ENCODE data around the gene ZNF124. TPM values are rescaled to one million over a fixed set of nuclear protein-coding genes. Genes with fewer than 3 reads are reported as not detected.
"Not testable (repeated sequence)": the region's sequence is repeated elsewhere in the genome, so short reads cannot be mapped to it uniquely, and the experiment has no call there.

Gene ZNF124
- total RNA-seq, 1 experiment from 2014 or later: 47.5 TPM

DNA sequence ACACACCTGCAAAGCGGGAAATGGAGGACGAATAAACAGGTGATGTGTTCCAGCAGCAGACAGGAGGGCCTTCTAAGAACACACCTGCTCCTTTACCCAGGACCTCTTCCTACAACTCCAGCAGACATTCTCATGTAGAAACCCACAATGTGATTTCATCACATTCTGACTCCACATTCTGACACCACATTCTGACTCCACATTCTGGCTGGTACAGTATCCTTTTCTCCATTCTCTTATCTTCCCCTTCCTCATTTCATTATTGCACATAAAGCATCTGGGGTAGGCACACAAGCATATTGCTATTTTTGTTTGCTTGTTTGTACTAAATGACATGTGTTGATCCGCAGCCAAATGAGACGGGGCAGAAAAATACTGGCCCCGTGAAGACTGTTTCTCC, 3.6 kb upstream of the ZNF124 start:
- Mint-ChIP-seq H3K36me3 (ENCODE audit: insufficient read depth, unreplicated experiment) (no peaks in the 10 kb centered on the region), H3K27me3 (ENCODE audit: insufficient read depth, unreplicated experiment) (no peaks in the 10 kb centered on the region), H3K4me3 (ENCODE audit: unreplicated experiment) (no peak overlapping the region), H3K4me1 (ENCODE audit: low read depth, unreplicated experiment) (peaks cover 1% of the 10 kb centered on the region), H3K9me3 (ENCODE audit: unreplicated experiment) (peaks cover 15% of the 10 kb centered on the region), H3K27ac (ENCODE audit: unreplicated experiment) (no peak overlapping the region)
- TF ChIP-seq, protein P1, sequence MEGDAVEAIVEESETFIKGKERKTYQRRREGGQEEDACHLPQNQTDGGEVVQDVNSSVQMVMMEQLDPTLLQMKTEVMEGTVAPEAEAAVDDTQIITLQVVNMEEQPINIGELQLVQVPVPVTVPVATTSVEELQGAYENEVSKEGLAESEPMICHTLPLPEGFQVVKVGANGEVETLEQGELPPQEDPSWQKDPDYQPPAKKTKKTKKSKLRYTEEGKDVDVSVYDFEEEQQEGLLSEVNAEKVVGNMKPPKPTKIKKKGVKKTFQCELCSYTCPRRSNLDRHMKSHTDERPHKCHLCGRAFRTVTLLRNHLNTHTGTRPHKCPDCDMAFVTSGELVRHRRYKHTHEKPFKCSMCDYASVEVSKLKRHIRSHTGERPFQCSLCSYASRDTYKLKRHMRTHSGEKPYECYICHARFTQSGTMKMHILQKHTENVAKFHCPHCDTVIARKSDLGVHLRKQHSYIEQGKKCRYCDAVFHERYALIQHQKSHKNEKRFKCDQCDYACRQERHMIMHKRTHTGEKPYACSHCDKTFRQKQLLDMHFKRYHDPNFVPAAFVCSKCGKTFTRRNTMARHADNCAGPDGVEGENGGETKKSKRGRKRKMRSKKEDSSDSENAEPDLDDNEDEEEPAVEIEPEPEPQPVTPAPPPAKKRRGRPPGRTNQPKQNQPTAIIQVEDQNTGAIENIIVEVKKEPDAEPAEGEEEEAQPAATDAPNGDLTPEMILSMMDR (IDR thresholded peaks at IDR 0.05; ENCODE audit: insufficient read depth in 1 of 2, low read depth in 1 of 2, low read length in 1 of 2, severe bottlenecking in 1 of 2, unreplicated experiment in 1 of 2): no peak
- Histone ChIP-seq H3K9me3 (no peaks in the 10 kb centered on the region), H3K27me3 (replicated peaks; ENCODE audit: control insufficient read depth, insufficient read depth, low read length) (no peaks in the 10 kb centered on the region), H3K36me3 (ENCODE audit: control insufficient read depth, insufficient read depth, low read length) (no peaks in the 10 kb centered on the region), H3K4me3 (ENCODE audit: low read depth, low read length) (no peak overlapping the region), H3K4me1 (no peaks in the 10 kb centered on the region)
- no TSS peak for BruUV-seq (replicated peaks)
- CTCF ChIA-PET: no interaction called here
- DNase-seq: no peak
- intact Hi-C loops (cut with micrococcal nuclease; ENCODE audit: unreplicated experiment): no loop called here
- POLR2A ChIA-PET: interaction anchor here (0.6 kb wide), 1 partner anchor 16 kb away, joined by 3 read pairs; no protein-coding TSS in a partner anchor

DNA sequence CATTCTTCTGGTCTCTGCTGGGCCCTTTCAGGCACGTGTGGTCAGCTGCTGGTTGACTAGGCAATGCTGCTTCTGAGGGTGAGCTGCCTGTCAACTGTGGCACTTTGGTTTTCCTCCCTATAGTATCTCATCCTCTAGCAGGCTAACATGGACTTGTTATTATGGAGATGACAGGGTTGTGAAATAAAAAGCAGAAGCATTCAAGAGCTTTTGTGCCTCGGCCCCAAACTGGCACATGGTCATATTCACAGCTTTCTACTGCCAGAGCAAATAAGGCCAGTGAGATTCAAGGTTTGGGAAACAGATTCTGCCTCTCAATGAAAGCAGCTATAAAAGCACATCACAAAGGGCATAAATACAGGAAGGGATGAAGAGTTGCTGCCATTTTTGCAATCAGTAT, 1.6 kb upstream of the ZNF124 start:
- CTCF ChIA-PET: no interaction called here
- intact Hi-C loops (cut with micrococcal nuclease; ENCODE audit: unreplicated experiment): no loop called here

DNA sequence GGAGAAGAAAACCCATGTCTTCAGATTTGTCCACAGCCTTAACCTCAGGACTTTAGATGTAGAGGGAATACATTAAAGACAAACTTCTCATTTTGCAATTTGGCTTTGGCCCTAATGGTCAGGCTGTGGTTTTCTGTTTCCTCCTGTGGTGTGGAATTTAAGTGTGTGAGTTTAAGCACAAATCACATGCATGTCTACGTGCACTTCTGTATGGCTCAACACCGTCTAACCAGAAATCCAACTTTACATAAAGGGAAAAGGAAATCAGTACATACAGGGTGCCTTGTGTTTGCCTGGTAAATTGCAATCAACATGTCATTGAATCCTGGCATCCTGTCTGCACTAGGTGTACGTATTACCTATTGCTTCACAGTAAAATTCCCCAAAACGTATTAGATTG, 1.2 kb upstream of the ZNF124 start:
- intact Hi-C loops (cut with micrococcal nuclease; ENCODE audit: unreplicated experiment): no loop called here
- ChIA-PET CTCF (no interaction called here), POLR2A (no interaction called here)
- H3K27me3 ChIP-seq (replicated peaks; ENCODE audit: control insufficient read depth, insufficient read depth, low read length): no peaks in the 10 kb centered on the region
- H3K4me1 Mint-ChIP-seq (ENCODE audit: low read depth, unreplicated experiment): peaks cover 6% of the 10 kb centered on the region
- H3K36me3 Mint-ChIP-seq (ENCODE audit: insufficient read depth, unreplicated experiment): peaks cover 10% of the 10 kb centered on the region
- BruUV-seq (replicated peaks): no TSS peak
- no peaks in the 10 kb centered on the region for H3K27me3 Mint-ChIP-seq (ENCODE audit: insufficient read depth, unreplicated experiment)
- TF ChIP-seq, protein P1 (IDR thresholded peaks at IDR 0.05; ENCODE audit: insufficient read depth in 1 of 2, low read depth in 1 of 2, low read length in 1 of 2, severe bottlenecking in 1 of 2, unreplicated experiment in 1 of 2): no peak
- no peak overlapping the region for H3K4me3 ChIP-seq (ENCODE audit: low read depth, low read length)
- H3K9me3 ChIP-seq: peaks cover 3% of the 10 kb centered on the region; the same call in 1 of the 2 replicates
- H3K4me1 ChIP-seq: no peaks in the 10 kb centered on the region
- peaks cover 2% of the 10 kb centered on the region for H3K36me3 ChIP-seq (ENCODE audit: control insufficient read depth, insufficient read depth, low read length)
- no peak overlapping the region for H3K4me3 Mint-ChIP-seq (ENCODE audit: unreplicated experiment)
- no peaks in the 10 kb centered on the region for H3K9me3 Mint-ChIP-seq (ENCODE audit: unreplicated experiment)
- no peak for DNase-seq
- H3K27ac Mint-ChIP-seq (ENCODE audit: unreplicated experiment): no peak overlapping the region

More for the DNA sequence above, 1.6 kb upstream of the ZNF124 start:
- H3K36me3 ChIP-seq (ENCODE audit: control insufficient read depth, insufficient read depth, low read length): peaks cover under 1% of the 10 kb centered on the region
- no peak overlapping the region for H3K4me3 Mint-ChIP-seq (ENCODE audit: unreplicated experiment)
- BruUV-seq (replicated peaks): no TSS peak
- no peak overlapping the region for H3K4me3 ChIP-seq (ENCODE audit: low read depth, low read length)
- TF ChIP-seq, protein P1 (IDR thresholded peaks at IDR 0.05; ENCODE audit: insufficient read depth in 1 of 2, low read depth in 1 of 2, low read length in 1 of 2, severe bottlenecking in 1 of 2, unreplicated experiment in 1 of 2): no peak
- no peaks in the 10 kb centered on the region for H3K4me1 ChIP-seq
- H3K9me3 Mint-ChIP-seq (ENCODE audit: unreplicated experiment): no peaks in the 10 kb centered on the region
- no peaks in the 10 kb centered on the region for H3K27me3 Mint-ChIP-seq (ENCODE audit: insufficient read depth, unreplicated experiment)
- DNase-seq: no peak
- no peak overlapping the region for H3K27ac Mint-ChIP-seq (ENCODE audit: unreplicated experiment)
- H3K9me3 ChIP-seq: peaks cover 2% of the 10 kb centered on the region; the same call in 1 of the 2 replicates
- peaks cover 6% of the 10 kb centered on the region for H3K4me1 Mint-ChIP-seq (ENCODE audit: low read depth, unreplicated experiment)
- no peaks in the 10 kb centered on the region for H3K27me3 ChIP-seq (replicated peaks; ENCODE audit: control insufficient read depth, insufficient read depth, low read length)
- H3K36me3 Mint-ChIP-seq (ENCODE audit: insufficient read depth, unreplicated experiment): peaks cover 6% of the 10 kb centered on the region
- POLR2A ChIA-PET: no interaction called here

DNA sequence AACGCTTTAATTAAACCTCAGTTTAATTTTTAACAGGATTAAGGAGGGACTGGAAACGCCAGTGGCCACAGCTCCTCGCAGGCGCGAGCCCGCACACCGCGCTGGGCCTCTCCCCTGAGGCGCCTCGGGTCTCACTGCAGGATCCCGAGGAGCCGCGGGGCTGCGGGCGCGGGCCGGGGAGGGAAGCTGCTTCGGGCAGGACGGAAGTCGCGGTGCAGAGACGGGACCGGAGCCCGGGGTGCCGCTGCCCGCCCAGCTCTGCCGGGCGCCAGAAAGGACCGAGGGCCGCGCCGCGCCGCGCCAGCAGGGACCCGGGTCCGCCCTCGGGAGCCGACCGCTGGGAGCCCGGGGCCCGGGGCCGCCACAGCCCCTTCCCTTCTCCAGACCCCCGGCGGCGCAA, 377 bp downstream of the ZNF124 start:
- peaks cover 23% of the 10 kb centered on the region for H3K36me3 Mint-ChIP-seq (ENCODE audit: insufficient read depth, unreplicated experiment)
- DNase-seq; H3K4me3 Mint-ChIP-seq (ENCODE audit: unreplicated experiment); H3K9me3 Mint-ChIP-seq (ENCODE audit: unreplicated experiment); H3K4me3 ChIP-seq (ENCODE audit: low read depth, low read length); H3K4me1 Mint-ChIP-seq (ENCODE audit: low read depth, unreplicated experiment); CTCF ChIA-PET; H3K9me3 ChIP-seq; BruUV-seq (replicated peaks); H3K27me3 Mint-ChIP-seq (ENCODE audit: insufficient read depth, unreplicated experiment); POLR2A ChIA-PET; H3K36me3 ChIP-seq (ENCODE audit: control insufficient read depth, insufficient read depth, low read length); H3K4me1 ChIP-seq; intact Hi-C loops (cut with micrococcal nuclease; ENCODE audit: unreplicated experiment); H3K27ac Mint-ChIP-seq (ENCODE audit: unreplicated experiment); H3K27me3 ChIP-seq (replicated peaks; ENCODE audit: control insufficient read depth, insufficient read depth, low read length): not testable (repeated sequence)
